Stimulated activated memory B cell treated with anti-CD40 and anti-IgM and Interleukin-4, amounts not matched to agents 10 μg/mL and 1 μg/mL and 100 μg/mL, for 72 hours (primary cell): ENCODE data around the gene ZDHHC18.
"Not testable (repeated sequence)": the region's sequence is repeated elsewhere in the genome, so short reads cannot be mapped to it uniquely, and the experiment has no call there.

Experiments used
- ATAC-seq: fragments of 150-1000 bp; cut with Tn5 transposase; 2 replicates; pipeline ENCODE4 v1.10.0; 2021
- H3K27ac Mint-ChIP-seq: one replicate; pipeline ENCODE4 v1.8.0; 2022; ENCODE audit warnings: mild to moderate bottlenecking, mixed read lengths
- H3K27me3 Mint-ChIP-seq: one replicate; pipeline ENCODE4 v1.8.0; 2022; ENCODE audit warnings: mixed read lengths
- H3K36me3 Mint-ChIP-seq: one replicate; pipeline ENCODE4 v1.8.0; 2022; ENCODE audit warnings: mixed read lengths
- H3K4me1 Mint-ChIP-seq: one replicate; pipeline ENCODE4 v1.8.0; 2022; ENCODE audit warnings: mixed read lengths
- H3K4me3 Mint-ChIP-seq: one replicate; pipeline ENCODE4 v1.8.0; 2022; ENCODE audit warnings: mild to moderate bottlenecking, moderate library complexity, mixed read lengths
- H3K9me3 Mint-ChIP-seq: one replicate; pipeline ENCODE4 v1.8.0; 2022; ENCODE audit warnings: mixed read lengths

Gene ZDHHC18

DNA sequence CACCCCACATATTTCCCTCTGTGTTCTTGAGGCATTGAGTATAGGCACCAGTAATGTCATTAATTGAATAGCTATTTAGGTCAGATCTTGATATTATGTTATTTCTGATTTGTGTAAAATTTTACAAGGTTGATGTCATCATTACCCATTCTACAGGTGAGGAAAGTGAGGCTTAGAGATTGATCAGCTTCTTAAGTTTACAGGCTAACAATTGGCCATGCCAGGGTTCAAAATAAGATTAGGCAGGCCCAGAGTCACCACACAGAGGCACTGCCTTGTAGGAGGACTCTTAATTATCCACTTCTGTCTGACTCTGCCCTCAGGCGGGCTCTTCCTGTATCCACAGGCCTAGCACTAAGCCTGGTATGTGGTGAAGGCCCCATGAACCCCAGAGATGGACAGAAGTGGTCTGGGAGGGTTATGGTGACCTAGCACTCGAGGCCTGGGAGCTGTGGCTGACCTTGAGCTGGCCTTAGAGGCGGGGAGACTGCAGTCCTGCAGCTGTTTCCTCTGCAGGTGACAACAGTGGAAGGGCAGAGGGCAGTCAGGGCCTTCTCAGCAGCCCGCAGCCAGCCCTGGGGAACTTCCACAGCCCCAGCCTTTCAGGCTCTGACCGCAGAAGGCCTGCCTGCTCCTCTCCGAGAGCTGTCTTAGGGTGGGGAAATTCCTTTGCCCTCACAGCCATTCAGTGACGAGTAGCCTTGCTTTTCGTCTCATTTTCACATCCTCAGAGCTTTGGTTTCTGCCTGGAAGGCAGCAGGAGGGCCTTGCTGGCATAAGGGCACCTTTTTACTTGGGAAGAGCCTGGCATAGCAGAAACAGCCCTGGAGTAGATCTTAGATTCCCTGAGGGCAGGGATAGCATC is 12.2 kb downstream of the ZDHHC18 start:
- H3K36me3 Mint-ChIP-seq, result peaks cover 38% of the 10 kb centered on the region
- peak overlapping the region; percentile 84 for H3K27ac Mint-ChIP-seq
- no peaks in the 10 kb centered on the region for H3K27me3 Mint-ChIP-seq
- peak; percentile 100 for ATAC-seq
- no peaks in the 10 kb centered on the region for H3K9me3 Mint-ChIP-seq
- peaks cover 39% of the 10 kb centered on the region for H3K4me1 Mint-ChIP-seq
- H3K4me3 Mint-ChIP-seq, result peak overlapping the region; percentile 16

DNA sequence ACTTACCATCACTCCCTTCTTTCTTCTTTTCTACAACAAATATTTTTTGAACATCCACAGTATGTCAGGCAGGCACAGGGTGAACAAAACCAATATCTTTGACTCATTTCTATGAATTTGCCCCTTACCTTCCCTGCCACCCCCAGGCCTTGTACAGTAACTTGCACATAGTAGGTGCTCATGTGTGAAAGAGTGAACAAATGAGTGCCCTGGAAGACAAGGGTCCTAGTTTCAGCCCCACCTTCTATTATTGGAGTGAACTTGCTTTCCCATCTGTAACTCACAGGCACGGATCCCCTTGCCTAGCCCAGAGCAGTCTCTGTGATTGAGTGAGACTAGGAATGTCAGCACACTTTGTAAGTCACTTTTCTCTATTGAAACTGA is 12.8 kb downstream of the ZDHHC18 start:
- Mint-ChIP-seq H3K27ac (peak overlapping the region; percentile 84), H3K36me3 (peaks cover 38% of the 10 kb centered on the region), H3K9me3 (no peaks in the 10 kb centered on the region), H3K4me1 (peaks cover 32% of the 10 kb centered on the region), H3K27me3 (no peaks in the 10 kb centered on the region), H3K4me3 (peak overlapping the region; percentile 16)
- ATAC-seq, result peak; percentile 28

- Mint-ChIP-seq H3K4me1 (peaks cover 28% of the 10 kb centered on the region), H3K36me3 (peaks cover 36% of the 10 kb centered on the region), H3K27ac (peak overlapping the region; percentile 84)
Measured at GRCh38 chr1:26839779-26840178, 13.3 kb downstream of the ZDHHC18 start.

DNA sequence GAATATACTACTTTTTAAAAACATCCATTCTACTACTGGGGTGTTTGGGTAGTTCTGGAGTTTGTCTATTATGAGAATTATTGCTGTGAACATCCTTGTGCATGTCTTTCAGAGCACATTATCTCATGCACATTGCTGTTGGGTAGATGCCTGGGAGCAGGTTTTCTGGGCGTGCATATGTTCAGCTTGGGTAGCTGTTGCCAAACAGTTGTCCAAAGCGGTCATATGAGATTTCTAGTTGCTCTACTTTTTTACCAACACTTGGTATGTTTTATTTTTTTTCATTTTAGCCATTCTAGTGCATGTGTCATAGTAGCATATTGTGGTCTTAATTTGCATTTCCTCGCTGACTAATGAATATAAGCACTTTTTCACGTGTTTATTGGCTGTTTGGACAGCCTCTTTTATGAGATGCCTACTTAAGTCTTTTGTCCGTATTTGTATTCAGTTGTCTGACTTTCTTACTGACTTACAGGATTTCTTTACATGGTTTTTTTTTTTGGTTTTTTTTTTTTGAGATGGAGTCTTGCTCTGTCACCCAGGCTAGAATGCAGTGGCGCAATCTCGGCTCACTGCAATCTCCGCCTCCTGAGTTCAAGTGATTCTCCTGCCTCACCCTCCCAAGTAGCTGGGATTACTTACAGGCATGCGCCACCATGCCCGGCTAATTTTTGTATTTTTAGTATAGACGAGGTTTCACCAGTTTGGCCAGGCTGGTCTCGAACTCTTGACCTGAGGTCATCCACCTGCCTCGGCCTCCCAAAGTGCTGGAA is 18.1 kb downstream of the ZDHHC18 start:
- Mint-ChIP-seq H3K4me3 (no peak overlapping the region), H3K4me1 (peaks cover 2% of the 10 kb centered on the region)
- no peak for ATAC-seq

More at GRCh38 chr1:26839779-26840178, 13.3 kb downstream of the ZDHHC18 start:
- no peak for ATAC-seq
- no peaks in the 10 kb centered on the region for H3K27me3 Mint-ChIP-seq
- no peaks in the 10 kb centered on the region for H3K9me3 Mint-ChIP-seq
- no peak overlapping the region for H3K4me3 Mint-ChIP-seq

GRCh38 chr1:26847826-26848225 is 21.3 kb downstream of the ZDHHC18 start:
- peaks cover 58% of the 10 kb centered on the region for H3K36me3 Mint-ChIP-seq
- H3K4me3 Mint-ChIP-seq, H3K27me3 Mint-ChIP-seq, H3K4me1 Mint-ChIP-seq, H3K27ac Mint-ChIP-seq, H3K9me3 Mint-ChIP-seq, ATAC-seq: not testable (repeated sequence)

More for the DNA sequence above, 18.1 kb downstream of the ZDHHC18 start:
- Mint-ChIP-seq H3K36me3 (peaks cover 35% of the 10 kb centered on the region), H3K27me3 (no peaks in the 10 kb centered on the region), H3K9me3 (no peaks in the 10 kb centered on the region), H3K27ac (no peak overlapping the region)

GRCh38 chr1:26848499-26848898 is 22.0 kb downstream of the ZDHHC18 start:
- no peak overlapping the region for H3K27ac Mint-ChIP-seq
- H3K9me3 Mint-ChIP-seq, result no peaks in the 10 kb centered on the region
- H3K4me3 Mint-ChIP-seq, result no peak overlapping the region
- no peaks in the 10 kb centered on the region for H3K27me3 Mint-ChIP-seq
- H3K4me1 Mint-ChIP-seq, result no peaks in the 10 kb centered on the region
- ATAC-seq, result no peak
- H3K36me3 Mint-ChIP-seq, result peaks cover 62% of the 10 kb centered on the region

GRCh38 chr1:26848941-26849774 is 22.7 kb downstream of the ZDHHC18 start:
- peak overlapping the region; percentile 3 for H3K27ac Mint-ChIP-seq
- H3K27me3 Mint-ChIP-seq, result no peaks in the 10 kb centered on the region
- ATAC-seq, result no peak
- no peaks in the 10 kb centered on the region for H3K9me3 Mint-ChIP-seq
- H3K4me3 Mint-ChIP-seq, result no peak overlapping the region
- H3K36me3 Mint-ChIP-seq, result peaks cover 63% of the 10 kb centered on the region
- no peaks in the 10 kb centered on the region for H3K4me1 Mint-ChIP-seq

DNA sequence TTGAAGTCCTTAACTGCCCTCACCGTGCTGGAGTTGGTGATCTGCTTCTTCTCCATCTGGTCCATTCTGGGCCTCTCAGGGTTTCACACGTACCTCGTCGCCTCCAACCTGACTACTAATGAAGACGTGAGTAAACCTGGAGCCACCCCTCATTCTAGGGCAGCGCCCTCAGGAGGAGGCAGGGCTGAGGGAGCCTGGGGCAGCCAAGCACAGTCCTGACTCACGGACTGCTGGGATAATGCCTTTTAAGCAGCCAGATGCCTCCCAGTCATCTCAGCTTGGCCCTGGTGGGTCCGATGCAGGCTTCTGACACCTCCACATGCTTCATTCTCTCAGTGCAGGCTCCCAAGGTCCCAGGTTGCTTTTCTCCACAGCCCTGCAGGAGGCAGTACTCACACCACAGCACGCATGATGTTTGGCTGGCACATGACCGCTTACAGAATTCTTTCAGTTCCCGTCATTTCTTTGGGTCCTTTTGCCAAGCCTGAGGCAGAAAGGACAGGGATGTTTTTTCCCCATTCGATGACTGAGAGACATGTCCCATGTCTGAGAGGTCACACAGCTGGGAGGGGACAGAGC is 24.7 kb downstream of the ZDHHC18 start:
- Mint-ChIP-seq H3K27me3 (no peaks in the 10 kb centered on the region), H3K9me3 (no peaks in the 10 kb centered on the region), H3K36me3 (peaks cover 71% of the 10 kb centered on the region), H3K4me3 (no peak overlapping the region), H3K4me1 (no peaks in the 10 kb centered on the region), H3K27ac (peak overlapping the region; percentile 38)
- no peak for ATAC-seq

GRCh38 chr1:26852701-26853100 is 26.2 kb downstream of the ZDHHC18 start:
- Mint-ChIP-seq H3K9me3 (no peaks in the 10 kb centered on the region), H3K27ac (peak overlapping the region; percentile 38), H3K4me3 (no peak overlapping the region), H3K36me3 (peaks cover 73% of the 10 kb centered on the region), H3K27me3 (no peaks in the 10 kb centered on the region), H3K4me1 (no peaks in the 10 kb centered on the region)
- no peak for ATAC-seq

- Mint-ChIP-seq H3K4me1 (no peaks in the 10 kb centered on the region), H3K36me3 (peaks cover 70% of the 10 kb centered on the region), H3K27me3 (no peaks in the 10 kb centered on the region), H3K9me3 (no peaks in the 10 kb centered on the region), H3K27ac (no peak overlapping the region), H3K4me3 (no peak overlapping the region)
- peak; percentile 72 for ATAC-seq
Measured at GRCh38 chr1:26853156-26853555, 26.7 kb downstream of the ZDHHC18 start.

- no peak overlapping the region for H3K27ac Mint-ChIP-seq
- H3K4me1 Mint-ChIP-seq, result no peaks in the 10 kb centered on the region
- peaks cover 65% of the 10 kb centered on the region for H3K36me3 Mint-ChIP-seq
- H3K4me3 Mint-ChIP-seq, result no peak overlapping the region
- no peaks in the 10 kb centered on the region for H3K9me3 Mint-ChIP-seq
- no peak for ATAC-seq
- H3K27me3 Mint-ChIP-seq, result no peaks in the 10 kb centered on the region
Measured at GRCh38 chr1:26853600-26853999, 27.1 kb downstream of the ZDHHC18 start.

DNA sequence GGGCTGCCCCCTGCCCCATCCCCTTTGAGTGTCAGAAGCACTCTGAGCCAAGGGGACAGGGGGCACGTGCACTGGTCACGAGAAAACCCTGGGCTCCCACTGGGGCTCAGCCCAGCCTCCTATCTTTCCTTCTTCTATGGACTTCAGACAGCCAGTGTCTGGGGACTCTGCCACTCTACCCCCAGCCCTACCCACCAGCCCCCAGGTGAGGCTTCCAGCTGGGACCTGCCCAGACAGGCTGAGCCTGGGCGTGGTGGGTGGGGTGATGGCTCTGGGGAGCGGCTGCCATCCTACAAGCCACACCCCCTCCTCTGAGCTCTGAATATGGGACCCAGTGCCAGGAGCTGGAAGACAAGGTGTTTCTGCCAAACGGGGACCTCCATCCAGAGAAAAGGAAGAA is 28.4 kb downstream of the ZDHHC18 start:
- peaks cover 58% of the 10 kb centered on the region for H3K36me3 Mint-ChIP-seq
- H3K4me3 Mint-ChIP-seq, result no peak overlapping the region
- H3K9me3 Mint-ChIP-seq, result no peaks in the 10 kb centered on the region
- ATAC-seq, result no peak
- no peaks in the 10 kb centered on the region for H3K27me3 Mint-ChIP-seq
- H3K27ac Mint-ChIP-seq, result no peak overlapping the region
- no peaks in the 10 kb centered on the region for H3K4me1 Mint-ChIP-seq

DNA sequence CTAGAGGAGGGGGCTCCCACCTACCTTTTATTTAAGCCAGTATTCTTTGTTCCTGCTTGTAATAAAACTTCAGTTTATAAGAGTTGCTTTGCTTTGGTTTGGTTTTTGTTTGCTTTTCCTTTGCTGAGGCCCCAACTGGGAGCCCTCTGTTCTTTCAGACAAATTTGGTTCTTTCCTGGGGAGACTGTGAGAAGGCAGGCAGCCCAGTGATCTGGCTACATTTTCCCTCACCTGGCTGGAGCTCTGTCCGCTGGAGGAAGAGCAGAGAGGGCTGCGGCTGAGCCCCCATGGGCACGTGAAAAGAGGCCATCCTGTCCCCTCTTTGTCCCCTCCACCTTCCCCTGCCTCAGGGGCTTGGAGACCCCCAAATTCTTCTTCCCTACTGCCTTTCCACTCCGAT is 29.1 kb downstream of the ZDHHC18 start:
- no peaks in the 10 kb centered on the region for H3K27me3 Mint-ChIP-seq

DNA sequence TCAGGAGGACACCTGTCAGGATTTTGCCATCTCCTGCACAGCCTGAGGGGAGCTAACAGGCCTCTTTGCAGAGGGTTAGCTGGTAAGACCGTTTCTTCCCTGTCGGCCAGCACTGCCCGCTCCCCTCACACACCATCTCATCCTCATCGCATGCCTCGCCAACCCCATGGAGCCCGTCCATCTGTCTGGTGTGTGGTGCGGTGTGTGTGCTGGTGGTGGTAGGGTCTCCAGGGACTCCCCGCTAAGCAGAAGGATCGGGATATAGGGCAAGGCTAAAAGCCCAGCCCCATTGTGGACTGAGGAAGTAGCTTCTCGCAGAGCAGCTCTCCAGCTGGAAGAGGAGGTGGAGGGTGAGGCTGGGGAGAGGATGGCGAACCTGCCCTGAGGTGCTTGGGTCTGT is 29.7 kb downstream of the ZDHHC18 start:
- no peak overlapping the region for H3K27ac Mint-ChIP-seq
- H3K4me1 Mint-ChIP-seq, result no peaks in the 10 kb centered on the region
- H3K36me3 Mint-ChIP-seq, result peaks cover 50% of the 10 kb centered on the region
- H3K27me3 Mint-ChIP-seq, result no peaks in the 10 kb centered on the region
- no peak overlapping the region for H3K4me3 Mint-ChIP-seq
- no peak for ATAC-seq
- H3K9me3 Mint-ChIP-seq, result no peaks in the 10 kb centered on the region

More for the DNA sequence above, 29.1 kb downstream of the ZDHHC18 start:
- H3K36me3 Mint-ChIP-seq, result peaks cover 55% of the 10 kb centered on the region
- no peak overlapping the region for H3K4me3 Mint-ChIP-seq
- no peak overlapping the region for H3K27ac Mint-ChIP-seq
- H3K9me3 Mint-ChIP-seq, result no peaks in the 10 kb centered on the region
- no peaks in the 10 kb centered on the region for H3K4me1 Mint-ChIP-seq
- ATAC-seq, result no peak
